ENCODE data around the gene PANX1.

DNA sequence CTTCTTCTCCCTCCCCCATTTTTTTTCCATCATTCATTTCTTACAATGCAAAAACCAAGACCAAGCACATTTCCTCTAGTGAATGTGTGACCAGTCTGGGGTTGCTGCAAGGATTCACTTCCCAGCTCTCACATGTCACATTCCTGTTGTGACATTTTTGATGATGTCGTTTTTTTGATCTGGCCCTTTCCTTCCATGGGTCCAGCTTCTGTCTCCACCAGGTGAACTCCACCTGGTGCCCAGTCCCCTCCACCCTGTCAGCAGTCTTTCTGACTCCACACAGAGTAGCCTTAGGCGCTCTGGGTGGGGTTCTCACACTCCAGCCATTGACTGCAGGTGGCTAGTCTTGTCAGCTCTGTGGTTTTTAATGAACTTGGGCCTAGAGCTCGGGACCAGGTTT, 15.6 kb downstream of the PANX1 start:
- TF ChIP-seq NRF1 (conservative IDR thresholded peaks at IDR 0.05; ENCODE audit: low read depth, low read length) = no peak
- TF ChIP-seq, protein P1, sequence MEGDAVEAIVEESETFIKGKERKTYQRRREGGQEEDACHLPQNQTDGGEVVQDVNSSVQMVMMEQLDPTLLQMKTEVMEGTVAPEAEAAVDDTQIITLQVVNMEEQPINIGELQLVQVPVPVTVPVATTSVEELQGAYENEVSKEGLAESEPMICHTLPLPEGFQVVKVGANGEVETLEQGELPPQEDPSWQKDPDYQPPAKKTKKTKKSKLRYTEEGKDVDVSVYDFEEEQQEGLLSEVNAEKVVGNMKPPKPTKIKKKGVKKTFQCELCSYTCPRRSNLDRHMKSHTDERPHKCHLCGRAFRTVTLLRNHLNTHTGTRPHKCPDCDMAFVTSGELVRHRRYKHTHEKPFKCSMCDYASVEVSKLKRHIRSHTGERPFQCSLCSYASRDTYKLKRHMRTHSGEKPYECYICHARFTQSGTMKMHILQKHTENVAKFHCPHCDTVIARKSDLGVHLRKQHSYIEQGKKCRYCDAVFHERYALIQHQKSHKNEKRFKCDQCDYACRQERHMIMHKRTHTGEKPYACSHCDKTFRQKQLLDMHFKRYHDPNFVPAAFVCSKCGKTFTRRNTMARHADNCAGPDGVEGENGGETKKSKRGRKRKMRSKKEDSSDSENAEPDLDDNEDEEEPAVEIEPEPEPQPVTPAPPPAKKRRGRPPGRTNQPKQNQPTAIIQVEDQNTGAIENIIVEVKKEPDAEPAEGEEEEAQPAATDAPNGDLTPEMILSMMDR (IDR thresholded peaks at IDR 0.05 in 2 of 3, conservative IDR thresholded peaks at IDR 0.05 in 1 of 3; ENCODE audit: control insufficient read depth in 2 of 3, extremely low read depth in 1 of 3, insufficient read depth in 1 of 3, low read depth in 3 of 3, low read length in 3 of 3) = no peak
- no peak for TF ChIP-seq REST (IDR thresholded peaks at IDR 0.05; ENCODE audit: low read depth, low read length)
